Activated CD4-positive, alpha-beta T cell treated with anti-CD3 and anti-CD28 coated beads, Interleukin-2, amount 50 U/mL, for 1 hour (primary cell): ENCODE measurements around the gene GATA6.
A peak's percentile ranks its signal among the peaks of the same experiment; 100 is the strongest.

Source experiments
- DNase-seq: peaks from one replicate; pipeline ENCODE4 v3.0.0-alpha.2; 2020

GATA6 gene

DNA sequence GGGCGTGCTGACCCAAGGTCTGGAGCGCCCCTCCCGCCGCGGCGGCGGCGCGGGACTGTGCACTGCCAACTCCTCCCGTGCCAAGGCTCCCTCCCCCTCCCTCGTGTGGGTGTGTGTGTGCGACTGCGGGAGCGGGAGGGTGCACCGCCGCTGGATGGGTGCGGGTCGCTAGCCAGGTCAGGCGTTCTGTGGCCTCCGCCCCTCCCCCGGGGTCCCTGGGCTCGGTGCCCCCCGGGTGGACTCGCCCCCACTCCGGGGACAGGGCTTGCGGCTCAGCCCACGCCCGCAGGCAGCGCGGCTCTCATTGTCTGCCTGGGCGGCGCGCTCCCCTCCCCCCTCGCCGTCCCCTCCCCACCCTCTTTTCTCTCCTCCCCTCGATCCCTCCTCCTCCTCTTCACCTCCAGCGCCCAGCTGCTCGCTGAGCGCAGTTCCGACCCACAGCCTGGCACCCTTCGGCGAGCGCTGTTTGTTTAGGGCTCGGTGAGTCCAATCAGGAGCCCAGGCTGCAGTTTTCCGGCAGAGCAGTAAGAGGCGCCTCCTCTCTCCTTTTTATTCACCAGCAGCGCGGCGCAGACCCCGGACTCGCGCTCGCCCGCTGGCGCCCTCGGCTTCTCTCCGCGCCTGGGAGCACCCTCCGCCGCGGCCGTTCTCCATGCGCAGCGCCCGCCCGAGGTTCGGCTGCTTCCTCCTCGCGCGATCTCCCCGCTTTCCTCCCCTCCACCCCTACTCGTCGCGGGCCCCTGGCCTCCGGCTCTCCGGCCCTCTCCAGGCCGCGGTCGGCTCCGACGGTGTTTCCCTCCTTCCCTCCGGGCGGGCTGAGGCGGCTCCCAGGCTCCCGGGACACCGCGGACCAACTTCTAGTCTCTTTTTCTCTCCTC, at the start of gene GATA6:
TSS of gene GATA6 (plus strand) at position 579 of the 878 bp plus-strand sequence. CDS start 1,556 bp downstream, outside the sequence.
- DNase-seq, result peak; percentile 23

DNA sequence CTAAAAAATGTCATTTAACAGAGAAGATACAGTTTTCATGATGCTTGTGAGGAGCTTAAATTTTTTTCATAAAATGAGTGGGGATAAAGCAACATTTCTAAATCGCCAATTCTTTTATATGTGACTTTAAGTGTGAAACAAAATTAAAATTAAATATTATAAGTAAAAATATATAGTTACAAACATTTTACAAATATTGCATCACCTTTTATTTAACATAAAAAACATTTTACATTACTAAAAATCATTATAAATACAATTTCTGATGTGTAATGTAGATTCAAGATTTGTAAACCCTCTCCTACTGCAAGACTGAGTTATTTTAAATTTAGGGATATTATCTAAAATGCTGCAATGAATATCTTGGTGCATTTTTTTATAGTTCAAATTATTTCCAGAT, 44.4 kb upstream of the GATA6 start:
- DNase-seq, result no peak

DNA sequence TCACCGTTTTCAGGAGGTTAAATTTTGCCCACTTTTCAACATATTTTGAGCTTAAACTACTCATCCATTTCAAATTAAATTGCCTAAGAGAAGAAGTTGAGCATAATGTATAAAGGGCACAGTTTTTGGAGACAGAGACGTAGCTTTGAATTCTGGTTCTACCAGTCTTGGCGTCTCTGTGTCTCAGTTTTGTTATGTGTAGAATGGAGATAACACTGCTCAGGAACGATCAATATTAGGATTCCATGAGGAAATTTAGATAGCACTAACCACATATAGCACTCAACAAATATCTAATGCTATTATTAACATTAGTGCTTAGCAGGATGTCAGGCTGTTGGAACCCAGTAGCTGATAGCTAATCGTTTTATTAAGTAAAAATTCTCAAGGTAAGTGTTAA, 40.4 kb upstream of the GATA6 start:
- no peak for DNase-seq

GRCh38 chr18:22129778-22130177, 39.6 kb upstream of the GATA6 start:
- no peak for DNase-seq

DNA sequence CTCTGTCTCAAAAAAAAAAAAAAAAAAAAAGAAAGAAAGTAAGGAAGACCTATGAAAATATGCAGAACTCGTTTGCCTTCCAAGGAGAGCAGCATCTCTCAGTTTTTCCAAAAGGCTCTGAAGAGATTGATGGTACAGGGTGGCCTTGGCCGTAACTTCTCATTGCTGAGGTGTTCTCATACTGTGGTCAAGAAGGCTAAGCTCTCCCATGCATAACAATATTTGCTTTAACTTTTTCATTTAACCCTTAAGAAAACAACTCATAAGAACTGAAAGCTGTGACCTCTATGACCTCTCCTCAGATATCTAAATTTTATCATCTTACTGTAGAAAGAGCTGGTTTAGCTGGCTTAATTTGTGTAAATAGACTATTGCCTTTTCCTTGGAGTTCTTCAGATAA, 37.1 kb upstream of the GATA6 start:
- DNase-seq, result no peak

DNA sequence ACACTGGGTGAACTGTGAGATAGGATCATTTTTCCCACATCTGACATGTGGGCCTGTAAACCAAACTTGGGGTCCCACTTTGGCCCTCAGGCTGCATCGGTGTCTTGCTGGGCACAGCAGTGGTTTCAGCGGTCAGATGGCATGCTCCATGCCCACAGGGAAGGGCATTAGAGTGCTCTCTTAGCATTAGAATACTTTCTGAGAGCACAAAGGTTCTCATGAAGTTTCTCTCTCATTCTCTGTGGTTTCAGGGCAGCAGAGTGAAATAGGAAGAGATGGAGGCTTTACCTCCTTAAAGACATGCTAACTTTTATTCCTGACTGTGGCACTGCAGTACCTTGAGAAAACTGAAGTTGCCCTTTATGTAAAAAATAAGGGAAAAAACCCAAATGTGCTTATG, 36.6 kb upstream of the GATA6 start:
- DNase-seq, result no peak

GRCh38 chr18:22136395-22136794, 33.0 kb upstream of the GATA6 start:
- DNase-seq, result no peak

GRCh38 chr18:22141211-22141610, 28.2 kb upstream of the GATA6 start:
- DNase-seq, result no peak

DNA sequence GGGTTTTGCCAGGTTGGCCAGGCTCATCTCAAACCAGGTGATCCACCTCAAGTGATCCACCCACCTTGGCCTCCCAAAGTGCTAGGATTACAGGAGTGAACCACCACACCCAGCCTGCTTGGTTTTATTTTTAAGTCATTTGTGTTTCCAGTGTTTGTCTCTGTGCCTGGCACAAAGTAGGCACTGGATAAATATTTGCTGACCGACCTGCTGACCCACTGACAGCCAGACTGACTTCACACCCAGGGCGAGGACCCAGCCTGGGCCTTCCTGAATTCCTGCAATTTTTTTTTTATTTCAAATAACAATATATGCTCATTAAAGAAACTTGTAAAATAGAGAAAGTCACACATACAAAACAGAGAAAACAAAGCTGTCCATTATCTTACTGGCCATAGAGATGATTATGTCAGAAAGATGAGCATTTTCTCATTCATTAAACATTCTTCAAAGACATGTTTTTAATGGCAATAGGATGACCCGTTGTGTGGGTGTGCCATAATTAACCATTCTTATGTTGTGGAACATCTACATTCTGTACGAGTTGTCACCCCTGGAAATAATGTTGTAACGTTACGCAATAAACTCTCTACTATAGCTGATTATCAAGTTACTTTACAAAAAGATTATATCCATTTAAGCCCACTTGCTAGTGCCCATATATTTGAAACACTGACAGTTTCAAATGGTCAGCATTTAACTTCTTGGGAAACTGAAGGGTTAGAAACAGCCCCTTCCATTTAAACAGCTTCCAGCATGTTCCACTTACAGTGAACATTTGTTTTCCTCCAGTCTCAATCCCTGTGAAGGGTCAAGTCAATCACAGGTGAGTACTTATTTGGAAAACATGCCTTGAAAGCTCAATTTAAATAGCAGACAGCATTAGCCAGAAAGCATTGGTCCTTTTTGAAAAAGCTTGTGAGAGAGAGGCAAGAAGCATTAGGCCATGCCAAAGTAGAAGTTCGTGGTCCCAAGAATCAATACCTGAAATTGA, 25.7 kb upstream of the GATA6 start:
- no peak for DNase-seq

GRCh38 chr18:22145160-22145559, 24.2 kb upstream of the GATA6 start:
- DNase-seq, result no peak

DNA sequence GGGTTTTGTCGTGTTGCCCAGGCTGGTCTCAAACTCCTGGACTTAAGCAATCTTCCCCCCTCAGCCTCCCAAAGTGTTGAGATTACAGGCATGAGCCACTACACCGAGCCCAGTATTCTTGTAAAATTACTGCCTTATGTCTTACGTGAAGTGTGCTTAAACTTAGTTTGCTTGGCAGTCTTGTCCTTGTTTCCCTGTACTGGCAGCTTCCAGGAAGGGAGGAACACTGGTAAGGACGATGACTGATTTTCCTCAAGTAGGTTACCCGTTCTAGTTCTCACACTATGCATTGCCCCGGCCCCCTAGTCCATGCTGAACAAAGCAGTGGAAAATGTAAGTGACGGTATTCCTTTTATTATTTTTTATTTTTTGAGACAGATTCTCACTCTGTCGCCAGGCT, 19.7 kb upstream of the GATA6 start:
- DNase-seq, result no peak

GRCh38 chr18:22152093-22152492, 17.3 kb upstream of the GATA6 start:
- DNase-seq, result no peak

DNA sequence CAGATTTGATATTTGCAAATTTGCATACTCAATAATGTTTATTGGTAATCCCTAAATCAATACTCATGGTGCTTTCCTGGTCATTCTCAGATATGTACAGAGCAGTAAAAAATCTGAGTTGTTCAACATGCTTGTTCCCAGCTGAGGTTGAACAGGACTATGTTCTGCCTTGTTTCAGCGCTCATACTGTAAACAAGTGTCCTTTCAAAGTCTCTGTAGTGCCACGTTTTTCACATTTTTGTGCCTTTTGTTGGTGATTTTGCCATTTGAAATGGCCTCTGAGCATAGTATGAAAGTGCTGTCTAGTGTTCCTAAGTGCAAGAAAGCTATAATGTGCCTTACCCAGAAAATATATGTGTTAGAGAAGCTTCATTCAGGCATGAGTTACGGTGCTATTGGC, 16.0 kb upstream of the GATA6 start:
- DNase-seq, result no peak

DNA sequence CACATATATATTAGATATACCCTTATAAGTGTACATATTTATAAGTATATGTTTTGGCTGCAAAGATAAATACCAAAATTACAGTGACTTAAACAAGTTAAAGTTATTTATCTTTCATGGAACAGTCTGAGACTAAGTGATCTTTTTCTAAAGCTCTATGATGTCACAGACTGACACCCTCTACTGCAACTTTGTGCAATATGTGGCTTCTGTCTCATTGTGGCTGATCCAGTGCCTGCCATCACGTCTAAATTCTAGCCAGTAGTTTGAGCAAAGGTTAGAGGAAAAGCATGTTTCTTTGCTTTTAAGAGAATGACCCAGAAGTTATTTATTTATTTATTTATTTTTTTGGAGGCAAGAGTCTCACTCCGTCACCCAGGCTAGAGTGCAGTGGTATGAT, 13.8 kb upstream of the GATA6 start:
- no peak for DNase-seq

DNA sequence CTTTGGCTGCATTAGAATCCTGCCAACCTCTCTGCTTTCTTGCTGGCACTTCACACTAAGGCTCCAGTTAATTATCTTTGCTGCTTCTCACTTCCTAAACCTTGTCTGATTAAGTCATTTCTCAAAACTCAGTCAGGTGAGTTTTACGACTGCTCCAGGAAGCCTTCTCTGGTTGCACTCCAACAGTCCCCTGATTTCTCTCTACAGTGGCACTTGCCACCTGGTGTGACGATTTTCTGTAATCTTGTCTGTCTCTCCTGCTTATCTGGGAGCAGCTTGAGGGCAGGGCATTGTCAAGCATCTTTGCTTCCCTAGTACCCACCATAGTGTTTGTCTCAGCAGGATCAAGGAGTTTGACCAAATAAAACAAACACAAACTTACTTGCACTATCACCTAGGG, 10.4 kb upstream of the GATA6 start:
- DNase-seq, result no peak

- no peak for DNase-seq
These were observed 8.3 kb upstream of the GATA6 start for GRCh38 chr18:22161090-22161489.

- no peak for DNase-seq
These were observed 5.8 kb upstream of the GATA6 start for GRCh38 chr18:22163416-22164161.

DNA sequence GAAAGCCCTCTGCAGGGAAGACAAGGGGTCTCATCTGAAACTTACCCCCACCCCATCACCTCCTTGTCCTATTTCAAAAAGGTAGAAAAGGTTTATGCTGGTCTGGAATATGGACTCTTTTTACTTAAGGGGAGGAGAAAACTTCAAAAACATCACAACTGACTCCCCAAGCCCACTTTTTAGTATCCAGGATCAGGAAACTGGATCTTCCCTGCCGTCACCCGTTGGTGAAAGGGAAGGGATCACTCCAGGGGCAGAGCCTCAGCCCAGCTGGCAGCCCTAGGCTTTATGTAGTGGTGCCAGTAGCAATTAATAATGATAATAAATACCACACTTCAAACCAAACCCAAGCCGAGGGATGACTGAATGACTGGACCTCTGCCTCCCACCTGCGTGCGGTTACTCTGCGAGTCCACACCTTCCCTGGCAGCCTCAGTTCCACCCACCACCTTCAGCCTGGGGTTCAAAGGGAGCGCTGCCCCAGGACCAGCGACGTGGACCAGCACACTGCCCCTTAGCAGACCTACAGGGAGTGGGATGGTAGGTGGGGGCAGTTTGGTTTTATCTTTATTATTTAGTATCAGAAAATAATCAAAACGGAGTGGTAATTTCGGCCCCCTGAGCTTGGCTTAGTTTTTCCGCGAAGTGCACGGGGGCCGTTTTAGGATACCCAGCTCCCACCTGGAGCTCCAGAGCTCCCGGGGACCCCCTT, 4.9 kb upstream of the GATA6 start:
- DNase-seq, result no peak

- no peak for DNase-seq
These were observed 4.3 kb upstream of the GATA6 start for GRCh38 chr18:22165049-22165602.

DNA sequence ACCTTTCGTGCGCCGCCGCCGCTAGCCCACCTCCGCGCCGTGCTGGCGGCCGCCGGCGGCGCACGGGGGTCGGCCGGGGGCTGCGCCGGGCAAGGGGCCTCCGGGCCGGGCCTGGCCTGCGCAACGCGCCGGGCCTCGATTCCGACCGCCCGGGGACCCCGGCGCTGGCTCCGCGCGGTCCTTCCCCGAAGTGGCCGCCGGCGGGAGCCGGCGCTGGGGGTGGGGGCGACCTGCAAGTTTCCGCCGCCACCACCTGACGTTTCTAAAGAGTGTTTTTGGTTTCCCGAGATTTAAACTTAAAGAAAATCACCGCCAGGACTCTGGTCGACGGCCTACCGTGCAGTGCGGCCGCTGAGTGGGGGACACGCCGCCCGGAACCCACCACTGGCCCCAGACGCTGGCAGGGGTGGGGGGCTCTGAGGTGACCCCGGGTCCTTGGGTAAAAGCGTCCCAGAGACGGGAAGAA, 3.8 kb upstream of the GATA6 start:
- no peak for DNase-seq

DNA sequence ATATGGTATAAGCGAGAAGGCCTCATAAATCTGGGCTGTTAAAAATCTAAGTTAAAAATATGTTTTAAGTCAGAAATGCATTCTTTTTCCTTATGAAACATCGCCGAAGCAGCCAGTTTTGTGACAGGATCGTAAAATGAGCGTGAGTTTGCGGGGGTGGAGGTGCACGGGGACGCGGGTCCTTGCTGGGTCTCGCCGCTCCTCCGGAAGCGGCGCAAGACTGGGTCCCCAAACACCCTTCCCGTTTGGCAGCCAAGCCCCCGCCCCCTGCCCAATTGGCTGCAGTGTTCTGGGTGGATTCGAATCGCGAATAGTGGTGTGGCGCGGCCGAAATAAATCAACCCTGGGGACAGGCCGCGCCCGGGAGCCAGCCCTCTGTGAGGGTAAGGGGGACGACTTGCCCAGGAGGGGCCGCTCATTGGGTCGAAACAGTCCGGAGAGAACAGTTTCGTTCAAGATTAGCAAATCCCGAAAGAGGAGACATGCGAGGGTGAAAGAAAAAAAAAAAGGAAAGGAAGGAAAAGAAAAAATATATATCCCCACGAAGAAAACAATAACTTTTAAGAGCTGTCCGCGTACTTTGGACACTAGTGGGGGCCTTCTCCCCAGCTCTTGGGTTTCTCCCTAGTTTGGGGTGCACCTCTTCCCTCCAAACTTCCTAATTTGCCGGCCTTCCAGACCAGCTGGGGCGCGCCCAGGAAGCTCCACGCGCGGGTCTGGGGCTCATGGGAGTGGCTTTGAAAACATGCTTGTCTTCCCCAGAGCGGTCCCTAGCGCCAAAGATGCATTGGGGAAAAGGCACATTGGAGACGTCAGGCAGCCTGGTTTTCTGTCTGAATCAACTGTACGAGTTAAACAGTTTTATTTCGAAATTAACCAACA, 3.1 kb upstream of the GATA6 start:
- no peak for DNase-seq
